WTC11 (cell line): ENCODE measurements around the gene KIAA1586.

ENCODE experiments used
- TF ChIP-seq, protein P1 (sequence below): sonication (generic); formaldehyde crosslinking; conservative IDR thresholded peaks from 2 replicates; pipeline ENCODE4 v1.8.1; 2022; ENCODE audit warnings: mild to moderate bottlenecking, missing genetic modification reagents
- TF ChIP-seq, protein P2 (sequence below): fragments of 200-600 bp; IDR thresholded peaks from 2 replicates; pipeline ENCODE4 v1.8.0; 2022; ENCODE audit warnings: antibody characterized with exemption

DNA sequence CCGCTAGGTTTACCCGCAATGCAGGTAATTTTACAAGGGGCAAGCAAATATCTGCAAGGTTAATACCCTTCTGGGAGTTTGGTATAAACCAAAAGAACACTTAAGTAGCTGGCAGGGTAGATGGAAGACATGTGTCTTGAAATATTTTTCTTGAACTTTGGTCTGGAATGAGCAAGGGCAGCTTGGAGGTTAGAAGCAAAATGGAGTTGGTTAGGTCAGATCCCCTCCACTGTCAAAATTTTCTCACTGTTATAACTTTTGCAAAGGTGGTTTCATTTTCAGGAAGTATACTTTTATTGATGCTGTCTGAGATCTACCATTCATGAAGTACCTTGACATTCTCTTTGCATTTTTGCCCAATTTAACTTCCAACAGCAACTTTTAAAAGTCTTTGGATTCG lies 13.3 kb upstream of the KIAA1586 start:
- TF ChIP-seq, protein P1, sequence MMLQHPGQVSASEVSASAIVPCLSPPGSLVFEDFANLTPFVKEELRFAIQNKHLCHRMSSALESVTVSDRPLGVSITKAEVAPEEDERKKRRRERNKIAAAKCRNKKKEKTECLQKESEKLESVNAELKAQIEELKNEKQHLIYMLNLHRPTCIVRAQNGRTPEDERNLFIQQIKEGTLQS (CRISPR knock-in tag) = no peak
- TF ChIP-seq, protein P2, sequence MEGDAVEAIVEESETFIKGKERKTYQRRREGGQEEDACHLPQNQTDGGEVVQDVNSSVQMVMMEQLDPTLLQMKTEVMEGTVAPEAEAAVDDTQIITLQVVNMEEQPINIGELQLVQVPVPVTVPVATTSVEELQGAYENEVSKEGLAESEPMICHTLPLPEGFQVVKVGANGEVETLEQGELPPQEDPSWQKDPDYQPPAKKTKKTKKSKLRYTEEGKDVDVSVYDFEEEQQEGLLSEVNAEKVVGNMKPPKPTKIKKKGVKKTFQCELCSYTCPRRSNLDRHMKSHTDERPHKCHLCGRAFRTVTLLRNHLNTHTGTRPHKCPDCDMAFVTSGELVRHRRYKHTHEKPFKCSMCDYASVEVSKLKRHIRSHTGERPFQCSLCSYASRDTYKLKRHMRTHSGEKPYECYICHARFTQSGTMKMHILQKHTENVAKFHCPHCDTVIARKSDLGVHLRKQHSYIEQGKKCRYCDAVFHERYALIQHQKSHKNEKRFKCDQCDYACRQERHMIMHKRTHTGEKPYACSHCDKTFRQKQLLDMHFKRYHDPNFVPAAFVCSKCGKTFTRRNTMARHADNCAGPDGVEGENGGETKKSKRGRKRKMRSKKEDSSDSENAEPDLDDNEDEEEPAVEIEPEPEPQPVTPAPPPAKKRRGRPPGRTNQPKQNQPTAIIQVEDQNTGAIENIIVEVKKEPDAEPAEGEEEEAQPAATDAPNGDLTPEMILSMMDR = no peak
